T-cell (primary cell): ENCODE results near the gene CDHR1. TPM values are rescaled to one million over a fixed set of nuclear protein-coding genes. Genes with fewer than 3 reads are reported as not detected.
"Not testable (repeated sequence)": the region's sequence is repeated elsewhere in the genome, so short reads cannot be mapped to it uniquely, and the experiment has no call there.

Source experiments
- ATAC-seq, 4 experiments: fragments of 200-7000 bp in 3 of 4; fragments of 150-1000 bp in 1 of 4; cut with Tn5 transposase; replicated peaks in 1 of 4; 1 replicate in 3 of 4; 2 replicates in 1 of 4; pipeline ENCODE4 v1.10.0; 2021; ENCODE audit warnings: moderate library complexity in 3 of 4, mild to moderate bottlenecking in 2 of 4, moderate number of reproducible peaks in 1 of 4
- CTCF ChIA-PET, 2 donors: fragments of 300-600 bp; sonication (Branson Sonifier 250); formaldehyde crosslinking; loops; one replicate each; lab custom pipeline; 2022; ENCODE audit warnings: antibody characterized with exemption in 2 of 2; lab: Charles Lee
- POLR2A ChIA-PET, 2 donors: fragments of 300-600 bp; sonication (Branson Sonifier 250); formaldehyde crosslinking; loops; one replicate each; lab custom pipeline; 2022; ENCODE audit warnings: antibody characterized with exemption in 2 of 2; lab: Charles Lee
- DNase-seq, 35 experiments: peaks; one replicate each; pipeline versions ENCODE4 v3.0.0 to v3.0.0-alpha.2; 2013 to 2023
- H3K27ac ChIP-seq: one replicate; pipeline ENCODE4 v1.5.1; 2013; ENCODE audit warnings: low read length
- H3K27me3 ChIP-seq, 2 experiments: replicated peaks in 1 of 2; 1 replicate in 1 of 2; 2 replicates in 1 of 2; pipeline versions ENCODE4 v1.6.1 to v1.7.0; 2013; ENCODE audit warnings: low read length in 1 of 2, mixed read lengths in 1 of 2; ENCODE audit not compliant: control insufficient read depth in 2 of 2, insufficient read depth in 2 of 2; ENCODE audit errors: extremely low read depth in 1 of 2
- H3K36me3 ChIP-seq, 2 donors: 1 replicate in 1 of 2; 2 replicates in 1 of 2; pipeline versions ENCODE4 v1.6.1 to v1.7.0; 2013; ENCODE audit warnings: low read length in 1 of 2; ENCODE audit not compliant: control insufficient read depth in 2 of 2, insufficient read depth in 1 of 2; ENCODE audit errors: extremely low read depth in 1 of 2
- H3K4me1 ChIP-seq, 2 experiments: 1 replicate in 1 of 2; 2 replicates in 1 of 2; pipeline versions ENCODE4 v1.6.1 to v1.7.0; 2013; ENCODE audit warnings: low read length in 2 of 2, mixed read lengths in 1 of 2; ENCODE audit not compliant: insufficient read depth in 2 of 2, control insufficient read depth in 1 of 2; ENCODE audit errors: extremely low read depth in 1 of 2
- H3K4me3 ChIP-seq, 2 donors: 1 replicate in 1 of 2; 2 replicates in 1 of 2; pipeline versions ENCODE4 v1.5.1 to v1.7.0; 2013; ENCODE audit warnings: mild to moderate bottlenecking in 2 of 2, low read length in 1 of 2, moderate library complexity in 1 of 2; ENCODE audit not compliant: control insufficient read depth in 1 of 2; ENCODE audit errors: extremely low read depth in 1 of 2
- H3K9me3 ChIP-seq: 2 replicates; pipeline ENCODE4 v1.7.0; 2013
- H3K27ac Mint-ChIP-seq, 2 donors: one replicate each; pipeline ENCODE4 v1.8.0; 2020 to 2021; ENCODE audit warnings: mild to moderate bottlenecking in 2 of 2, mixed read lengths in 2 of 2
- H3K27me3 Mint-ChIP-seq, 2 donors: one replicate each; pipeline ENCODE4 v1.8.0; 2021 to 2022; ENCODE audit warnings: mixed read lengths in 2 of 2
- H3K36me3 Mint-ChIP-seq: one replicate; pipeline ENCODE4 v1.8.0; 2021; ENCODE audit warnings: mixed read lengths
- H3K4me1 Mint-ChIP-seq, 3 donors: one replicate each; pipeline ENCODE4 v1.8.0; 2020 to 2022; ENCODE audit warnings: mixed read lengths in 3 of 3, mild to moderate bottlenecking in 1 of 3
- H3K4me3 Mint-ChIP-seq, 3 donors: one replicate each; pipeline ENCODE4 v1.8.0; 2020 to 2022; ENCODE audit warnings: mild to moderate bottlenecking in 3 of 3, mixed read lengths in 3 of 3, moderate library complexity in 3 of 3
- H3K9me3 Mint-ChIP-seq, 3 donors: one replicate each; pipeline ENCODE4 v1.8.0; 2020 to 2022; ENCODE audit warnings: mixed read lengths in 3 of 3
- WGBS: methylation state at CpG from one replicate; pipeline ENCODE4 v1.1.5; 2013; ENCODE audit warnings: missing lambda C conversion rate; ENCODE audit not compliant: insufficient coverage; 5-methylcytosine and 5-hydroxymethylcytosine counted together
- total RNA-seq, 35 experiments: library from RNA in 6 of 35; stranded (reverse) in 6 of 35; fragments of 120-200 nt in 1 of 35; gene quantifications; one replicate each; pipeline versions ENCODE4 v1.2.1 to v1.2.4 and lab custom pipeline; 2013 to 2026

Gene CDHR1
- total RNA-seq, 5 donors from 2014 or later (not counting 1 experiment from before 2014, with no cell fraction given) = 0.41 to 2.1 (median 1.1) TPM

GRCh38 chr10:84176836-84177474 lies 17.4 kb upstream of the CDHR1 start:
- ChIA-PET POLR2A (no interaction called here), CTCF (interaction anchor here in 1 of 2 donors (1.1 kb wide), 3 partner anchors 29 to 157 kb away, joined by 3 to 6 read pairs (median 3); no protein-coding TSS in a partner anchor)
- Histone ChIP-seq H3K4me3 (no peak overlapping the region), H3K4me1 (peaks cover 34 to 43% of the 10 kb centered on the region in 2 experiments), H3K36me3 (no peaks in the 10 kb centered on the region), H3K9me3 (no peaks in the 10 kb centered on the region), H3K27me3 (no peaks in the 10 kb centered on the region), H3K27ac (peak overlapping the region; percentile 81)
- no peaks in the 10 kb centered on the region for H3K27me3 Mint-ChIP-seq
- H3K4me1 Mint-ChIP-seq = peaks cover 0 to 10% (median 7%) of the 10 kb centered on the region in 3 donors
- peak overlapping the region in 1 of 2 donors; percentile 81 for H3K27ac Mint-ChIP-seq
- no peaks in the 10 kb centered on the region for H3K36me3 Mint-ChIP-seq
- ATAC-seq (peak in 1 of 4 experiments; percentile 4), DNase-seq (peak in 1 of 35 experiments; percentile 23)
- H3K4me3 Mint-ChIP-seq = peak overlapping the region in 1 of 3 donors; percentile 65
- WGBS = 87% methylated on average over 4 of the region's 4 CpGs
- H3K9me3 Mint-ChIP-seq = no peaks in the 10 kb centered on the region

GRCh38 chr10:84177541-84178141 lies 16.7 kb upstream of the CDHR1 start:
- no peaks in the 10 kb centered on the region for H3K36me3 ChIP-seq
- peak in 34 of 35 experiments; percentile 33 to 83 (median 67) for DNase-seq

GRCh38 chr10:84178160-84178609 lies 16.2 kb upstream of the CDHR1 start:
- H3K27me3 Mint-ChIP-seq = no peaks in the 10 kb centered on the region
- DNase-seq (peak in 1 of 35 experiments; percentile 7), ATAC-seq (no peak)
- ChIA-PET CTCF (interaction anchor here in 1 of 2 donors (1.1 kb wide), 3 partner anchors 31 to 156 kb away, joined by 3 to 6 read pairs (median 3); no protein-coding TSS in a partner anchor), POLR2A (interaction anchor here in 1 of 2 donors (0.6 kb wide), 2 partner anchors 39 to 394 kb away, joined by 3 to 4 read pairs; partner anchors contain the start of gene GHITM)
- H3K9me3 Mint-ChIP-seq = no peaks in the 10 kb centered on the region
- H3K27ac ChIP-seq = peak overlapping the region; percentile 81
- peaks cover 0 to 10% (median 7%) of the 10 kb centered on the region in 3 donors for H3K4me1 Mint-ChIP-seq
- WGBS = 92% methylated on average over 3 of the region's 3 CpGs
- no peaks in the 10 kb centered on the region for H3K9me3 ChIP-seq
- no peak overlapping the region for H3K27ac Mint-ChIP-seq
- no peaks in the 10 kb centered on the region for H3K27me3 ChIP-seq
- H3K36me3 Mint-ChIP-seq = no peaks in the 10 kb centered on the region
- H3K4me3 ChIP-seq = no peak overlapping the region
- H3K36me3 ChIP-seq = no peaks in the 10 kb centered on the region
- H3K4me3 Mint-ChIP-seq = no peak overlapping the region
- peaks cover 30 to 43% of the 10 kb centered on the region in 2 experiments for H3K4me1 ChIP-seq

More at GRCh38 chr10:84177541-84178141, 16.7 kb upstream of the CDHR1 start:
- Mint-ChIP-seq H3K27me3 (no peaks in the 10 kb centered on the region), H3K36me3 (no peaks in the 10 kb centered on the region), H3K9me3 (no peaks in the 10 kb centered on the region), H3K4me1 (peaks cover 0 to 10% (median 7%) of the 10 kb centered on the region in 3 donors), H3K4me3 (peak overlapping the region in 1 of 3 donors; percentile 13), H3K27ac (no peak overlapping the region)
- Histone ChIP-seq H3K4me3 (no peak overlapping the region), H3K9me3 (no peaks in the 10 kb centered on the region), H3K27ac (peak overlapping the region; percentile 81), H3K4me1 (peaks cover 32 to 43% of the 10 kb centered on the region in 2 experiments), H3K27me3 (no peaks in the 10 kb centered on the region)
- peak; percentile 92 to 99 (median 96) for ATAC-seq
- POLR2A ChIA-PET = interaction anchor here in 1 of 2 donors (0.6 kb wide), 2 partner anchors 39 to 394 kb away, joined by 3 to 4 read pairs; partner anchors contain the start of gene GHITM
- CTCF ChIA-PET = interaction anchor here in 1 of 2 donors (1.1 kb wide), 3 partner anchors 30 to 157 kb away, joined by 3 to 6 read pairs (median 3); no protein-coding TSS in a partner anchor
- WGBS = 27% methylated on average over 3 of the region's 8 CpGs

- H3K36me3 Mint-ChIP-seq = no peaks in the 10 kb centered on the region
- no peaks in the 10 kb centered on the region for H3K27me3 Mint-ChIP-seq
- H3K4me3 ChIP-seq = no peak overlapping the region
- no peaks in the 10 kb centered on the region for H3K27me3 ChIP-seq
- DNase-seq (peak in 29 of 35 experiments; percentile 11 to 66 (median 40)), ATAC-seq (peak in 1 of 4 experiments; percentile 46)
- WGBS = 37% methylated on average over 6 of the region's 12 CpGs
- H3K9me3 Mint-ChIP-seq = no peaks in the 10 kb centered on the region
- no peak overlapping the region for H3K27ac Mint-ChIP-seq
- CTCF ChIA-PET = no interaction called here
- H3K36me3 ChIP-seq = no peaks in the 10 kb centered on the region
- H3K9me3 ChIP-seq = no peaks in the 10 kb centered on the region
- peaks cover 25 to 42% of the 10 kb centered on the region in 2 experiments for H3K4me1 ChIP-seq
- H3K4me3 Mint-ChIP-seq = no peak overlapping the region
- peak overlapping the region; percentile 51 for H3K27ac ChIP-seq
- H3K4me1 Mint-ChIP-seq = peaks cover 0 to 10% (median 7%) of the 10 kb centered on the region in 3 donors
- POLR2A ChIA-PET = no interaction called here
These were observed 15.2 kb upstream of the CDHR1 start for GRCh38 chr10:84179059-84179710.

GRCh38 chr10:84180386-84180785 lies 14.0 kb upstream of the CDHR1 start:
- H3K4me3 ChIP-seq, ATAC-seq, DNase-seq, H3K27me3 Mint-ChIP-seq, H3K4me3 Mint-ChIP-seq, CTCF ChIA-PET, H3K9me3 ChIP-seq, H3K27ac Mint-ChIP-seq, H3K27ac ChIP-seq, H3K9me3 Mint-ChIP-seq, H3K36me3 Mint-ChIP-seq, H3K27me3 ChIP-seq, H3K36me3 ChIP-seq: not testable (repeated sequence)
- peaks cover 5 to 14% (median 7%) of the 10 kb centered on the region in 3 donors for H3K4me1 Mint-ChIP-seq
- peaks cover 25 to 46% of the 10 kb centered on the region in 2 experiments for H3K4me1 ChIP-seq
- POLR2A ChIA-PET = interaction anchor here in 1 of 2 donors (0.7 kb wide), 1 partner anchor 166 kb away, joined by 5 read pairs; no protein-coding TSS in a partner anchor
- WGBS = 95% methylated on average over 4 of the region's 22 CpGs

GRCh38 chr10:84181631-84182030 lies 12.7 kb upstream of the CDHR1 start:
- no peak for ATAC-seq
- DNase-seq = no peak
- H3K4me1 ChIP-seq = peaks cover 21 to 33% of the 10 kb centered on the region in 2 experiments

More at GRCh38 chr10:84181631-84182030, 12.7 kb upstream of the CDHR1 start:
- no peaks in the 10 kb centered on the region for H3K9me3 Mint-ChIP-seq
- CTCF ChIA-PET = interaction anchor here in 1 of 2 donors (0.5 kb wide), 1 partner anchor 193 kb away, joined by 3 read pairs; no protein-coding TSS in a partner anchor
- Histone ChIP-seq H3K9me3 (no peaks in the 10 kb centered on the region), H3K36me3 (no peaks in the 10 kb centered on the region), H3K27ac (no peak overlapping the region), H3K4me3 (no peak overlapping the region), H3K27me3 (no peaks in the 10 kb centered on the region)
- H3K27me3 Mint-ChIP-seq = no peaks in the 10 kb centered on the region
- POLR2A ChIA-PET = no interaction called here
- H3K4me3 Mint-ChIP-seq = no peak overlapping the region
- peaks cover 4 to 7% (median 5%) of the 10 kb centered on the region in 3 donors for H3K4me1 Mint-ChIP-seq
- 93% methylated on average over 5 of the region's 5 CpGs for WGBS
- H3K36me3 Mint-ChIP-seq = no peaks in the 10 kb centered on the region
- no peak overlapping the region for H3K27ac Mint-ChIP-seq
